GM12878 (cell line): ENCODE data around the gene MED10.

Source experiments
- BHLHE40 ChIP-seq, 2 experiments: fragments of 450-650 bp in 1 of 2; IDR thresholded peaks; 2 replicates each; pipeline ENCODE4 v1.6.1; 2011 to 2017; ENCODE audit warnings: low read depth in 2 of 2, borderline replicate concordance in 1 of 2, improper control_type of control experiment in 1 of 2, low read length in 1 of 2, mild to moderate bottlenecking in 1 of 2
- ETV6 ChIP-seq, 2 experiments: fragments of 450-650 bp in 1 of 2; IDR thresholded peaks in 1 of 2; conservative IDR thresholded peaks in 1 of 2; 2 replicates each; pipeline ENCODE4 v1.6.1; 2014; ENCODE audit warnings: antibody characterized with exemption in 1 of 2, borderline replicate concordance in 1 of 2, low read depth in 1 of 2, mild to moderate bottlenecking in 1 of 2, moderate library complexity in 1 of 2
- HDAC2 ChIP-seq: fragments of 200-600 bp; sonication (generic); IDR thresholded peaks from 2 replicates; pipeline ENCODE4 v1.6.1; 2017
- RCOR1 ChIP-seq: conservative IDR thresholded peaks from 2 replicates; pipeline ENCODE4 v1.6.1; 2012; ENCODE audit warnings: low read depth, low read length, improper control_type of control experiment
- SIN3A ChIP-seq: IDR thresholded peaks from 2 replicates; pipeline ENCODE4 v1.6.1; 2012; ENCODE audit warnings: low read depth, low read length, improper control_type of control experiment
- TF ChIP-seq, protein P1 (sequence below): IDR thresholded peaks from 2 replicates; pipeline ENCODE4 v1.6.1; 2012; ENCODE audit warnings: improper control_type of control experiment, low read depth, low read length; ENCODE audit not compliant: insufficient replicate concordance
- TF ChIP-seq, protein P2 (sequence below): fragments of 450-650 bp; IDR thresholded peaks from 2 replicates; pipeline ENCODE4 v1.6.1; 2014; ENCODE audit warnings: mild to moderate bottlenecking
- TF ChIP-seq, protein P3 (sequence below), 3 experiments: IDR thresholded peaks in 2 of 3; conservative IDR thresholded peaks in 1 of 3; 2 replicates each; pipeline ENCODE4 v1.5.1; 2011; ENCODE audit warnings: low read depth in 3 of 3, low read length in 3 of 3, mild to moderate bottlenecking in 3 of 3, control low read depth in 2 of 3, moderate library complexity in 2 of 3, inconsistent platforms in 1 of 3, mixed read lengths in 1 of 3; ENCODE audit not compliant: control insufficient read depth in 2 of 3, insufficient read depth in 1 of 3; ENCODE audit errors: extremely low read depth in 1 of 3
- TF ChIP-seq, protein P4 (sequence below): fragments of 450-650 bp; formaldehyde crosslinking; IDR thresholded peaks from 2 replicates; pipeline ENCODE4 v1.5.0; 2022; ENCODE audit warnings: mild to moderate bottlenecking, missing genetic modification characterization

DNA sequence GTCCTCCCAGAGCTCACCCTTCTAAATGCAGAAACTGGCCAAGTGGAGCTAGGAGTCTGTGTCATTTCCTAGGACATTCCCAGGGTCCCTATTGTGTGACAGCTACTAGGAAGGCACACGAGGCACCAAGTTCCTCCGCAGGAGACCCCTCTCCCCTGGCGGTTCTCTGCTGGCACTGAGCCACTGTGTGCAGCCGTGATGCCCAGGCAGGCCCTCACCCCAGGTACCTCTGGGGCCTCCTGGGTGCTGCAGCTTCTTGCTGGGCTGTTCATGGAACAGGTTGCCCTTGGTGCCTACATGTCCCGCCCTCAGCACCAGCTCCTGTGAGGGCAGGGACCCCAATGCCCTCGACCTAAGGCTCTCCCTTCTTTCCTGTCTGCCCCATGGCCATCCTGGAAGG is 23.1 kb downstream of the MED10 start:
- TF ChIP-seq RCOR1 (no peak), BHLHE40 (IDR thresholded peaks at IDR 0.05; ENCODE audit: borderline replicate concordance in 1 of 2, low read depth in 2 of 2, low read length in 1 of 2) (no peak), HDAC2 (no peak), SIN3A (no peak), ETV6 (conservative IDR thresholded peaks at IDR 0.05 in 1 of 2, IDR thresholded peaks at IDR 0.05 in 1 of 2; ENCODE audit: borderline replicate concordance in 1 of 2, low read depth in 1 of 2) (no peak)
- TF ChIP-seq, protein P1, sequence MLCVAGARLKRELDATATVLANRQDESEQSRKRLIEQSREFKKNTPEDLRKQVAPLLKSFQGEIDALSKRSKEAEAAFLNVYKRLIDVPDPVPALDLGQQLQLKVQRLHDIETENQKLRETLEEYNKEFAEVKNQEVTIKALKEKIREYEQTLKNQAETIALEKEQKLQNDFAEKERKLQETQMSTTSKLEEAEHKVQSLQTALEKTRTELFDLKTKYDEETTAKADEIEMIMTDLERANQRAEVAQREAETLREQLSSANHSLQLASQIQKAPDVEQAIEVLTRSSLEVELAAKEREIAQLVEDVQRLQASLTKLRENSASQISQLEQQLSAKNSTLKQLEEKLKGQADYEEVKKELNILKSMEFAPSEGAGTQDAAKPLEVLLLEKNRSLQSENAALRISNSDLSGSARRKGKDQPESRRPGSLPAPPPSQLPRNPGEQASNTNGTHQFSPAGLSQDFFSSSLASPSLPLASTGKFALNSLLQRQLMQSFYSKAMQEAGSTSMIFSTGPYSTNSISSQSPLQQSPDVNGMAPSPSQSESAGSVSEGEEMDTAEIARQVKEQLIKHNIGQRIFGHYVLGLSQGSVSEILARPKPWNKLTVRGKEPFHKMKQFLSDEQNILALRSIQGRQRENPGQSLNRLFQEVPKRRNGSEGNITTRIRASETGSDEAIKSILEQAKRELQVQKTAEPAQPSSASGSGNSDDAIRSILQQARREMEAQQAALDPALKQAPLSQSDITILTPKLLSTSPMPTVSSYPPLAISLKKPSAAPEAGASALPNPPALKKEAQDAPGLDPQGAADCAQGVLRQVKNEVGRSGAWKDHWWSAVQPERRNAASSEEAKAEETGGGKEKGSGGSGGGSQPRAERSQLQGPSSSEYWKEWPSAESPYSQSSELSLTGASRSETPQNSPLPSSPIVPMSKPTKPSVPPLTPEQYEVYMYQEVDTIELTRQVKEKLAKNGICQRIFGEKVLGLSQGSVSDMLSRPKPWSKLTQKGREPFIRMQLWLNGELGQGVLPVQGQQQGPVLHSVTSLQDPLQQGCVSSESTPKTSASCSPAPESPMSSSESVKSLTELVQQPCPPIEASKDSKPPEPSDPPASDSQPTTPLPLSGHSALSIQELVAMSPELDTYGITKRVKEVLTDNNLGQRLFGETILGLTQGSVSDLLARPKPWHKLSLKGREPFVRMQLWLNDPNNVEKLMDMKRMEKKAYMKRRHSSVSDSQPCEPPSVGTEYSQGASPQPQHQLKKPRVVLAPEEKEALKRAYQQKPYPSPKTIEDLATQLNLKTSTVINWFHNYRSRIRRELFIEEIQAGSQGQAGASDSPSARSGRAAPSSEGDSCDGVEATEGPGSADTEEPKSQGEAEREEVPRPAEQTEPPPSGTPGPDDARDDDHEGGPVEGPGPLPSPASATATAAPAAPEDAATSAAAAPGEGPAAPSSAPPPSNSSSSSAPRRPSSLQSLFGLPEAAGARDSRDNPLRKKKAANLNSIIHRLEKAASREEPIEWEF = no peak
- TF ChIP-seq, protein P2, sequence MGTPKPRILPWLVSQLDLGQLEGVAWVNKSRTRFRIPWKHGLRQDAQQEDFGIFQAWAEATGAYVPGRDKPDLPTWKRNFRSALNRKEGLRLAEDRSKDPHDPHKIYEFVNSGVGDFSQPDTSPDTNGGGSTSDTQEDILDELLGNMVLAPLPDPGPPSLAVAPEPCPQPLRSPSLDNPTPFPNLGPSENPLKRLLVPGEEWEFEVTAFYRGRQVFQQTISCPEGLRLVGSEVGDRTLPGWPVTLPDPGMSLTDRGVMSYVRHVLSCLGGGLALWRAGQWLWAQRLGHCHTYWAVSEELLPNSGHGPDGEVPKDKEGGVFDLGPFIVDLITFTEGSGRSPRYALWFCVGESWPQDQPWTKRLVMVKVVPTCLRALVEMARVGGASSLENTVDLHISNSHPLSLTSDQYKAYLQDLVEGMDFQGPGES = no peak
- TF ChIP-seq, protein P3, sequence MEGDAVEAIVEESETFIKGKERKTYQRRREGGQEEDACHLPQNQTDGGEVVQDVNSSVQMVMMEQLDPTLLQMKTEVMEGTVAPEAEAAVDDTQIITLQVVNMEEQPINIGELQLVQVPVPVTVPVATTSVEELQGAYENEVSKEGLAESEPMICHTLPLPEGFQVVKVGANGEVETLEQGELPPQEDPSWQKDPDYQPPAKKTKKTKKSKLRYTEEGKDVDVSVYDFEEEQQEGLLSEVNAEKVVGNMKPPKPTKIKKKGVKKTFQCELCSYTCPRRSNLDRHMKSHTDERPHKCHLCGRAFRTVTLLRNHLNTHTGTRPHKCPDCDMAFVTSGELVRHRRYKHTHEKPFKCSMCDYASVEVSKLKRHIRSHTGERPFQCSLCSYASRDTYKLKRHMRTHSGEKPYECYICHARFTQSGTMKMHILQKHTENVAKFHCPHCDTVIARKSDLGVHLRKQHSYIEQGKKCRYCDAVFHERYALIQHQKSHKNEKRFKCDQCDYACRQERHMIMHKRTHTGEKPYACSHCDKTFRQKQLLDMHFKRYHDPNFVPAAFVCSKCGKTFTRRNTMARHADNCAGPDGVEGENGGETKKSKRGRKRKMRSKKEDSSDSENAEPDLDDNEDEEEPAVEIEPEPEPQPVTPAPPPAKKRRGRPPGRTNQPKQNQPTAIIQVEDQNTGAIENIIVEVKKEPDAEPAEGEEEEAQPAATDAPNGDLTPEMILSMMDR (IDR thresholded peaks at IDR 0.05 in 2 of 3, conservative IDR thresholded peaks at IDR 0.05 in 1 of 3; ENCODE audit: control insufficient read depth in 2 of 3, extremely low read depth in 1 of 3, insufficient read depth in 1 of 3, low read depth in 3 of 3, low read length in 3 of 3) = no peak
- TF ChIP-seq, protein P4, sequence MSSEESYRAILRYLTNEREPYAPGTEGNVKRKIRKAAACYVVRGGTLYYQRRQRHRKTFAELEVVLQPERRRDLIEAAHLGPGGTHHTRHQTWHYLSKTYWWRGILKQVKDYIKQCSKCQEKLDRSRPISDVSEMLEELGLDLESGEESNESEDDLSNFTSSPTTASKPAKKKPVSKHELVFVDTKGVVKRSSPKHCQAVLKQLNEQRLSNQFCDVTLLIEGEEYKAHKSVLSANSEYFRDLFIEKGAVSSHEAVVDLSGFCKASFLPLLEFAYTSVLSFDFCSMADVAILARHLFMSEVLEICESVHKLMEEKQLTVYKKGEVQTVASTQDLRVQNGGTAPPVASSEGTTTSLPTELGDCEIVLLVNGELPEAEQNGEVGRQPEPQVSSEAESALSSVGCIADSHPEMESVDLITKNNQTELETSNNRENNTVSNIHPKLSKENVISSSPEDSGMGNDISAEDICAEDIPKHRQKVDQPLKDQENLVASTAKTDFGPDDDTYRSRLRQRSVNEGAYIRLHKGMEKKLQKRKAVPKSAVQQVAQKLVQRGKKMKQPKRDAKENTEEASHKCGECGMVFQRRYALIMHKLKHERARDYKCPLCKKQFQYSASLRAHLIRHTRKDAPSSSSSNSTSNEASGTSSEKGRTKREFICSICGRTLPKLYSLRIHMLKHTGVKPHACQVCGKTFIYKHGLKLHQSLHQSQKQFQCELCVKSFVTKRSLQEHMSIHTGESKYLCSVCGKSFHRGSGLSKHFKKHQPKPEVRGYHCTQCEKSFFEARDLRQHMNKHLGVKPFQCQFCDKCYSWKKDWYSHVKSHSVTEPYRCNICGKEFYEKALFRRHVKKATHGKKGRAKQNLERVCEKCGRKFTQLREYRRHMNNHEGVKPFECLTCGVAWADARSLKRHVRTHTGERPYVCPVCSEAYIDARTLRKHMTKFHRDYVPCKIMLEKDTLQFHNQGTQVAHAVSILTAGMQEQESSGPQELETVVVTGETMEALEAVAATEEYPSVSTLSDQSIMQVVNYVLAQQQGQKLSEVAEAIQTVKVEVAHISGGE = no peak
